HG03558 (cell line): ENCODE measurements around the gene ME1.
"Not testable (repeated sequence)": the region's sequence is repeated elsewhere in the genome, so short reads cannot be mapped to it uniquely, and the experiment has no call there.

Experiments used
- ATAC-seq: cut with Tn5 transposase; IDR thresholded peaks from one replicate; pipeline ENCODE4 v1.9.1; 2021; ENCODE audit warnings: moderate number of reproducible peaks; ENCODE audit not compliant: unreplicated experiment; ENCODE audit errors: extremely low read depth

Gene ME1

GRCh38 chr6:83365931-83366330, 64.9 kb downstream of the ME1 start:
- ATAC-seq, result no peak

- ATAC-seq, result not testable (repeated sequence)
These were observed 68.5 kb downstream of the ME1 start for GRCh38 chr6:83362349-83362748.

GRCh38 chr6:83359638-83360037, 71.2 kb downstream of the ME1 start:
- ATAC-seq, result no peak

- ATAC-seq, result no peak
These were observed 76.1 kb downstream of the ME1 start for GRCh38 chr6:83354747-83355146.

- no peak for ATAC-seq
These were observed 78.3 kb downstream of the ME1 start for GRCh38 chr6:83352424-83353061.

GRCh38 chr6:83343121-83343520, 87.7 kb downstream of the ME1 start:
- no peak for ATAC-seq

GRCh38 chr6:83341765-83342164, 89.1 kb downstream of the ME1 start:
- ATAC-seq, result no peak

GRCh38 chr6:83333916-83334315, 96.9 kb downstream of the ME1 start:
- not testable (repeated sequence) for ATAC-seq

- ATAC-seq, result no peak
These were observed 97.4 kb downstream of the ME1 start for GRCh38 chr6:83333500-83333899.

GRCh38 chr6:83314693-83315092, 116.2 kb downstream of the ME1 start:
- no peak for ATAC-seq

GRCh38 chr6:83313882-83314281, 117.0 kb downstream of the ME1 start:
- peak; percentile 56 for ATAC-seq

GRCh38 chr6:83311231-83311630, 119.6 kb downstream of the ME1 start:
- ATAC-seq, result no peak

GRCh38 chr6:83310046-83310445, 120.8 kb downstream of the ME1 start:
- ATAC-seq, result no peak

GRCh38 chr6:83309344-83309743, 121.5 kb downstream of the ME1 start:
- ATAC-seq, result no peak

- ATAC-seq, result no peak
These were observed 122.0 kb downstream of the ME1 start for GRCh38 chr6:83308833-83309232.

- no peak for ATAC-seq
These were observed 123.0 kb downstream of the ME1 start for GRCh38 chr6:83307849-83308248.

- ATAC-seq, result no peak
These were observed 127.4 kb downstream of the ME1 start for GRCh38 chr6:83303426-83303825.

- ATAC-seq, result no peak
These were observed 136.2 kb downstream of the ME1 start for GRCh38 chr6:83294676-83295075.

GRCh38 chr6:83292900-83293843, 137.7 kb downstream of the ME1 start:
- ATAC-seq, result peak; percentile 90

GRCh38 chr6:83287298-83287697, 143.6 kb downstream of the ME1 start:
- ATAC-seq, result not testable (repeated sequence)

- no peak for ATAC-seq
These were observed 144.9 kb downstream of the ME1 start for GRCh38 chr6:83285917-83286316.

- ATAC-seq, result no peak
These were observed 157.3 kb downstream of the ME1 start for GRCh38 chr6:83273596-83273995.
